GM12864 (cell line): ENCODE data around the gene ZBTB7B.

Experiments
- DNase-seq: peaks from one replicate; pipeline ENCODE4 v3.0.0-alpha.2; 2011; ENCODE audit warnings: low read depth
- H3K4me3 ChIP-seq: 2 replicates; pipeline ENCODE4 v1.5.1; 2011; ENCODE audit warnings: mild to moderate bottlenecking, low read depth, low read length, control low read depth
- CTCF ChIP-seq: IDR thresholded peaks from 2 replicates; pipeline ENCODE4 v1.5.1; 2011; ENCODE audit warnings: low read depth, mild to moderate bottlenecking, moderate library complexity, low read length, control low read depth, inconsistent platforms; ENCODE audit errors: missing control alignments

The ZBTB7B gene

GRCh38 chr1:155064832-155065429, 62.3 kb downstream of the ZBTB7B start:
- H3K4me3 ChIP-seq: no peak overlapping the region
- no peak for DNase-seq
- no peak for TF ChIP-seq CTCF

- TF ChIP-seq CTCF: no peak
- H3K4me3 ChIP-seq: no peak overlapping the region
- DNase-seq: no peak
Observed at GRCh38 chr1:155066777-155067176, 64.2 kb downstream of the ZBTB7B start.
